GM21367 (cell line): ENCODE measurements around the gene HAP1.
"Not testable (repeated sequence)": the region's sequence is repeated elsewhere in the genome, so short reads cannot be mapped to it uniquely, and the experiment has no call there.

ENCODE experiments used
- ATAC-seq: cut with Tn5 transposase; IDR thresholded peaks from one replicate; pipeline ENCODE4 v1.9.1; 2021; ENCODE audit not compliant: unreplicated experiment

The HAP1 gene

DNA sequence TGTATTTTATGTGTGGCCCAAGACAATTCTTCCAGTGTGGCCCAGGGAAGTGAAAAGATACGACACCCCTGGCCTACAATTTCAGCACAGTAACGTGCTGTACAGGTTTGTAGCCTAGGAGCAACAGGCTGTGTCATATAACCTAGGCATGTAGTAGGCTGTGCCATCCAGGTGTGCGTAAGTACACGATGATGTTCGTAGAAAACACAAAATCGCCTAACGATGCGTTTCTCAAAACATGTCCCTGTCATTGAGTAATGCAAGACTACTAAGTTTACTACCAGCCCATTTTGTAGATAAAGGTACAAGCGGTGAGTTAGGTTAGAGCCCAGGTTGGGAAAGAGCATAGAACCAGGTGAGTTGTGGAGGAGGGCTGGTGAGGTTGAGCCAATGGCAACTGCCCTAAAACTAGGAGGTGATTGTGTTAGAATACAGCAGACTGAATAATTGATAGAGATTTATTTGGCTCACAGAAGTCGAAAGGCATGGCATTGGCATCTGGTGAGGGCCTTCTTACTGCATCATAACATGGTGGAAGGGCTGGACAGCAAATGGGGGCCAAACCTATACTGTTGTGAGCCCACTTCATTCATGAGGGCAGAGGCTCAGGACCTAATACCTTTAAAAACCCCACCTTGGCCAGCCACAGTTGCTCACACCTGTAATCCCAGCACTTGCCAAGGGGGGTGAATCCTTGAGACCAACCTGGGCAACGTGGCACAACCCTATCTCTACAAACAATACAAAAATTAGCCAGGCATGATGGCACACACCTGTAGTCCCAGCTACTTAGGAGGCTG, 41.5 kb downstream of the HAP1 start:
- no peak for ATAC-seq

DNA sequence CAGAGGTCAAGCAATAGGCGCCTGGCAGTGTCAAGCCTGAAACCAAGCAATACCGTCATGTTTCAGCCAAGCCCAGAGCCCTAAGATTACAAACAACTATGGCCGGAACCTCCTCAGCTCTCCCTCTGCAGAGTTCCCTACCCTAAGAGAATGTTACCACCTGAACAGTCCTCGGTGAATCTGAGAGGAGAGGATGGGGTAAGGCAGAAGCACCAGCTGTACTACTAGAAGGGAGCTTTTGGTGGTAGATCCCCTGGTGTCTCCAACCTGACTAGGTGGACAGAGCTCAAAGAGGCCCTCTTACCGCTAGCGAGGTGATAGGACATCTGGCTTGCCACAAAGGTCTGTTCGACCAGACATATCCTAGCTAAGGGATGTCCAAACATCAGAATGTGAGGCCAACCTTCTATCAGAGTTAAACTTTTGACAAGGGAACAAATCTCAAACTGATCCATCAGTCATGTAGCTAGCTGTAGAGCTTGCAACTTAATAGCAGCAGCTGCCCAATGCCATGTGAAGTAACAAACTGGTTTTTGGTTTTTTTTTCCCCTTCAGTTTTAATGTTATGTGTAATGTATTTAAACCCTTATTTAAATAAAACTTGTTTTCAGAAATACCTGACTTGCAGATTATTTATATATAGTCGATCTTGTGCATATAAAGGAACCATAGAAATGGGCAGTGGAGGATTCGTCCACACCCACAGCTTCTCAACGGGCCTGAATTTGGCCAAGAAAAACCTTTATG, 43.2 kb downstream of the HAP1 start:
- no peak for ATAC-seq

DNA sequence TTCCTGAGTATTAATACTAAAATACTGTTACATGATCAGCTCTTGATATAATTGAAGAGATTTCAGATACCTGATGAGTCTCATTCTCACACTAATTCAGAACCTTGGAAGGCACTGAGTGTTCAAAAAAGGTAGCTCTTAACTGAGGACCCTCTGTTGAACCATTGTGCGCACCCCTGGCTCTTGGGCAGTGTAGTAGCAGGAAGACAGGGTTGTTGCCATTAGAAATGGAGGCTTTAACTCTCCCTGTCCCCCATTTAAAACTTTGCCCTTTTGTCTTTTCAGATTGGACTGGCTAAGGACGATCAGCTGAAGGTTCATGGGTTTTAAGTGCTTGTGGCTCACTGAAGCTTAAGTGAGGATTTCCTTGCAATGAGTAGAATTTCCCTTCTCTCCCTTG, 43.9 kb downstream of the HAP1 start:
- ATAC-seq = no peak

DNA sequence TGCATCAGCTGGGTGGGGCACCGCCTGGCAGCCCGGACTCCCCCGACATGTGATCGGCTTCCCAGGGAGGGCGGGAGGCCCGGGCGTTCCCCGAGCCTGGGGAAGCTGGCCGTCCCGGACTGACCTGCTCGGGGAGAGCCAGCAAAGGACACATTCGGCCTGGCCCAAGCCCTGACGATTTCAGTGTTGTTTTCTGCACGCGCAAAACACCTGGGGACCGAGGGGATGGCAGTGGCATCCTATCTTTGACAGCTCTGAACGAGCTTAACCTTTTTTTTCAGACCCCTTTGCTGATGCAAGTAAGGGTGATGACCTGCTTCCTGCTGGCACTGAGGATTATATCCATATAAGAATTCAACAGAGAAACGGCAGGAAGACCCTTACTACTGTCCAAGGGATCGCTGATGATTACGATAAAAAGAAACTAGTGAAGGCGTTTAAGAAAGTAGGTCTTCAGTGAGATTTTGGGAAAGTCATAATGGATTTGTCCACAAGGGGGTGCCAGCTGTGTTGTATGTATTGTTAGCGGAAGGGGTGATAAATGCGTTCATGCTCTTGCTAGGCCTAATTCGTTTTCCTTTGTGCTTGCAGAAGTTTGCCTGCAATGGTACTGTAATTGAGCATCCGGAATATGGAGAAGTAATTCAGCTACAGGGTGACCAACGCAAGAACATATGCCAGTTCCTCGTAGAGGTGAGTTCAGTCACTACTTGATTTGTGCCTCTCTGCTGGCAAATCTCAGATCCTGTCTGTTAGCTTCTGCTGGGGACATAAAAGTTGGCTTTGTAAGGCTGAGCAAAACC, 44.7 kb downstream of the HAP1 start:
- ATAC-seq = no peak

DNA sequence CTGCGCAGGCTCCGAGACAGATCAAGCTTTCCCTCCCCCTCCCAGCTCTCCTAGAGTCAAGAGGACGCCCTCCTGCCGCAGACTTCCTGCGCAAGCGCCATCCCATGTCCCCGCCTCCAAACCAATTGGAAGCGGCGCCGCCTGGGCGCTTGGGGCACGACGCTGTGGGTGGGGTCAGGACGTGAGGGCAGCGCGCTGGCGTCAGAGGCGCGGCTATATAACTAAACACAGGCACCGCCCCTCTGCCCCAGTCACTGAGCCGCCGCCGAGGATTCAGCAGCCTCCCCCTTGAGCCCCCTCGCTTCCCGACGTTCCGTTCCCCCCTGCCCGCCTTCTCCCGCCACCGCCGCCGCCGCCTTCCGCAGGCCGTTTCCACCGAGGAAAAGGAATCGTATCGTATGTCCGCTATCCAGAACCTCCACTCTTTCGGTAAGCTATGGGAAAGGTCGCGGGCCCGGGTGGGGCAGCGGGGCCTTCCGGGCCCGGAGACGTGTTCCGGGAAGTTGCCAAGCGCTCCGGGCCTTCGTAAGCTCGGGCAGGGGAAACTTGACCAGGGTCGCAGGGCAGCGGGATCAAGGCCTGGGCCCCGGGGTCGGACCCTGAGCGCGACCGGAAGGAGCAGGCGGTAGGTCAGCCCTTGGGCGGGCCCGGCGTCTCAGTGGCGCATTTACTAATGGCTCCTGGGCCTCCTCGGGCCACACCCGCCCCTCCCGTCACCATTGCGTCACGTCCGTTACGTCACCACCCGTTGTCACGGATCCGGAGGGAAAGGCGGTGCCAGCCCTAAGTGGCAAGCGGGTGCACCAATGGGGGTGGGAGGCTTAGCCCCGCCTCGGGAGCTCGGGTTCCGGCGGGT, 45.6 kb downstream of the HAP1 start, which contains the start of gene EIF1:
TSS of gene EIF1 (plus strand) at position 245 of the 856 bp plus-strand sequence. CDS start at position 399, 154 bp downstream.
- peak; percentile 68 for ATAC-seq

DNA sequence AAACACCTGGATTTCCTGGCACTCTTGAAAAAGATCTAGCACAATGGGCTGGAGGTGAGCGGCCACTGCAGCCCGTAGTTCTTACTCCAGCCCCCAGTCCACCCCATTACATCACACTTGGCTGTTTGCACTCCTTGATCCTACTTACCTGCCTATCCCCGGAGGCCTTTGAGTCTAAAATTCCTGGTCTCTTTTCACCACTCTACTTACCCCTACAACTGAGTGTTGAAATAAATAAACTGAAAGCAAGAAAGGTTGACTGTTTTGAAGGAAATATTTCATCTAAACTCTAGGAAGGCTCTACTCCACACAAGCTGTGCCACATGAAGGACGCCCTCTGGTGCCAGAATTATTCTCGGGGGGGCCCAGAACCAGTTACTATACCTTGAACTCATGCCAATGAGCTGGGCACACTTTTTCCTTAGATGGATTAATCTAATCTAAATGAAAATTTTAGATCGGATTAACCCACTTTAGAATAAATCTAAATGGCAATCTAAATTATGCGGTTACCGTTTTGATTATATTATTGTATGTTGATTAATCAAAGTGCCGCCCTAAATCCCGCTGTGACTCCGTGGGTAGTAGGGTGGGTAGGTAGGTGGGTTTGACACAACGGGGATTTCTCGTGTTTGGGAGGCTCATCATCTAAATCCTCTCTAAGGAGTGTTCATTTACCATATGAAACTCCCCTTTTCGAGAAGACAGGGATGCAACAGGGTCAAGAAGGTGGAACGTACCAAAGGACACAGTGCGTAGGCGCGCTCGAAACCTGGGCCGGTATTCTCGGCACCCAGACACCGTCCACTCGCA, 46.4 kb downstream of the HAP1 start:
- no peak for ATAC-seq

DNA sequence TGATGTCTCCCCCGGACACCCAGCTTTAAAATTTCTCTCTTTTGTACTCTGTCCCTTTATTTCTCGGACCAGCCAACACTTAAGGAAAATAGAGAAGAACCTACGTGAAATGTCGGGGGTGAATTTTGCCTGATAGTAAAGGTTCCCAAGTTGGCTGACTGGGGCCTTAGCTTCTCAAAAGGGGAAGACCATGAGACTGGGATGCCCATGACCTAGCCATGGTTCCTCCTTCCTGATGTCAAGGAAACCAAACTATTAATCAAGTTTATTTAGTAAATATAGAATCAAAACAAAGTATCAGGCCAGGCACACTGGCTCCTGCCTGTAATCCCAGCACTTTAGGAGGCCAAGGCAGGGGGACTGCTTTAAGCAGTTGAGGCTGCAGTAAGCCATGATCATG, 48.2 kb downstream of the HAP1 start:
- ATAC-seq = no peak

DNA sequence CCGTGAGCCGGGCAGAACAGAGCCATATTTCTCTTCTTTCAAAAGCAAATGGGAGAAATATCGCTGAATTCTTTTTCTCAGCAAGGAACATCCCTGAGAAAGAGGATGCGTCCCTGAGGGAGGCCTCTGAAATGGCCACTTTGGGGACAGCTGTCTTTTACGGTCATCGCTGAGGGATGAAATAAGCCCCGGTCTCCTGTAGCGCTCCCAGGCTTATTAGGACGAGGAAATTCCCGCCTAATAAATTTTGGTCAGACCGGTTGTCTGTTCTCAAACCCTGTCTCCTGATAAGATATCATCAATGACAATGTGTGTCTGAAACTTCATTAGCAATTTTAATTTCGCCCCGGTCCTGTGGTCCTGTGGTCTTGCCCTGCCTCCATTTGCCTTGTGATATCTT, 48.7 kb downstream of the HAP1 start:
- not testable (repeated sequence) for ATAC-seq

DNA sequence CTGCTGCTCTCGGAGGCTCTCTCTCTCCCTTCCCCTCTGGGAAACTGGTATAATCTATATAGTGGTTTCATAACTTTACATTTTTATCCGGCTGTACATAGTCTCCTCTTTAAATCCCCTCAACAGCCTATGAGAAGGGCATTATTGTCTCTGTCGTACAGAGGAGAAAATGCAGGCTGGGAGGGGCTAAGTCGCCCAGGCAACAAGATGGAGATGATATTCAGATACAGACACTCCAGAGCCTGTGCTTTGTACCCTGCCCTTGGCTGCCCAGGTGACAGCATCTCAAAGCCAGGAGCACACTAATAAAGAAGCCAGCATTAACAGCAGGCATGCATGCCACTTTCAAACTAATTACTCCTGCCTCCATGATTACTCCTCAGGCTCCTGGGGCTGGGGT, 50.4 kb downstream of the HAP1 start:
- ATAC-seq = no peak

DNA sequence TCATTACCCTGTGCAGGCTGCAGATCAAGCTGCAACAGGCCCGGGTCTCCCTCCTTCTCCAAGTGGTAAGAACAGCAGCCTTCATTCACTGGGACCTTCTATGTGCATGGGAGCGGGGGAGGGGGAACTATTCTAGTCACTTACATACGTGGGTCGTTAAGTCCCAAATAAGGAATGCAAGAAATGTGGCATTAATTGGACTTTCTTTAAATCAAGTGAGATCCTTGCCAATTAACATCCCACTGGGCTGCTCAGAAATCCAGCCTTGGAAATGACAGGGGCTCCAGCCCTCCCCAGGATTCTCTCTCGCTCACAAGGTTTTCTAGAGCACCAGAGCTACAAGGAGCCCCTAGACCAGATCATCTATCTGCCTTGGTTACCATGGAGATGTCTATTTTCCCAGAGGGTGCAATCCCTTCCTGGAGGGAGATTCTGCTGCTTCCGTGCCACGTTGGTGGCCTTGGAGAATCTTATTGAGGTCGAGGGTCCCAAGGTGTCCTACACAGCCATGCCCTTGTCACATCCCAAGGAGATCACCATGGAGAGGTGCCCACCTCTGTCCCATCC, 50.9 kb downstream of the HAP1 start:
- no peak for ATAC-seq

DNA sequence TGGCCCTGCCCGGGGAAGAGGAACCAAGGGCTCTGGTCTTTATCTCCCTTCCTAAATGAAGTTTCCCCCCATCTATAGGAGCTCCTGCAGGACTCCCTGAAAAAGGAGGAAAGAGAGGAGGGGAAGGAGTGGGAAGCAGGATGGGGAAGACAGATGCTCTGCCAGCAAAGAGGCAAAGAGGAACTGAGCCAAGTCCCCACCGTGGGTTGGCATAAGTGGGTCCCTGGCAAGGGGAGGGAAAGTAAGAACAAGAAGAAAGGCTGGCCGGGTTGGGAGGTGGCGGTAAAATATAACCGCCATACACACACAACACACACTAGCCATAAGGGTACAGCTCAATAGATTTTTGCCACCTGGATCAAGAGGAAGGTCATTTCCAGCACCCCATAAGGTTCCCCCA, 51.8 kb downstream of the HAP1 start:
- no peak for ATAC-seq

DNA sequence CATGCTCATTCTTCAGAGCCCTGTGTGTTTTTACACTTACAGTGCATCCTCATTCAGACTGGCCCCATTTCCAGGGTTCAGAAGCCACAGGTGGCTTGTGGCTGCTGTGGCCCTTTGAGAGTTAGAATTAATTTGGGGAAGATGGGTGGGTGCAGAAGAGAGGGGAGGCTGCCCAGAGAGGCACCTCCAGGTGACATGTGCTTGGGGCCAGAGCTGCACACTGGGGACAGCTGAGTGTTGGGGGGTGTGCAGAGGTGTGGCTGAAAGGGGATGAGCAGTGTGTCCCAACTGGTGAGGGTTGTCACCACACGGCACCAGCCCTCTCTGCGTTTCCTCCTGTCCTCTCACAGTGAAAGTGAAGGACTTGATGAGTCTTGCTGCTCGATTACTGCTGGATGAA, 52.7 kb downstream of the HAP1 start:
- no peak for ATAC-seq

DNA sequence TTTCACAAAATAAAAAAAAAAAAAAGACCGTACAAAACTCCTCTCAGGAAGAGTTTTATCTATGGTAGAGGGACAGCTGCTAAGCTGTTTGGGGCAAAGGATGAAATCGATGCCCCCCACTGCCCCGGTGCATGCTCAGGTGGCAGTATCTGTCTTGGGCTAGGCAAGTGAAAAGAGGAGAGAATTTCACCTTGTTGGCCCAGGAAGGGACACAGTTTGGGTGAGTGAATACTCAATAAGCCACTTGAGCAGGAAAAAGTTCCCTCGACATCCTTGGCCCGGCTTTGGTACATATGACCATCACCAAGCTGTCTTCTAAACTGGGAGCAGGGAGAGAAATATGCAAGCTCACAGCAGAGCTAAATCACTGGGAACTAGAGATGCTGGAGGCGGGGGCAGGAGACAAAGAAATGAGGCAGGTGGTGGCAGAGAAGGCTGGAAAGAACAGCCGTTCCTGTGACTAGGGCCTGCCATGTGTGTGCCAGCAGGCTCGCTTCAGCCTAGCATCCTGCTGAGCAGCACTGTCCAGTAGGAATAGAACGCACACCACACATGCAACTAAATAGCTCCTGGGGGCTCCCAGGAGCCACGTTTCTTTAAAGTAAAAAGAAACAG, 53.9 kb downstream of the HAP1 start:
- no peak for ATAC-seq

DNA sequence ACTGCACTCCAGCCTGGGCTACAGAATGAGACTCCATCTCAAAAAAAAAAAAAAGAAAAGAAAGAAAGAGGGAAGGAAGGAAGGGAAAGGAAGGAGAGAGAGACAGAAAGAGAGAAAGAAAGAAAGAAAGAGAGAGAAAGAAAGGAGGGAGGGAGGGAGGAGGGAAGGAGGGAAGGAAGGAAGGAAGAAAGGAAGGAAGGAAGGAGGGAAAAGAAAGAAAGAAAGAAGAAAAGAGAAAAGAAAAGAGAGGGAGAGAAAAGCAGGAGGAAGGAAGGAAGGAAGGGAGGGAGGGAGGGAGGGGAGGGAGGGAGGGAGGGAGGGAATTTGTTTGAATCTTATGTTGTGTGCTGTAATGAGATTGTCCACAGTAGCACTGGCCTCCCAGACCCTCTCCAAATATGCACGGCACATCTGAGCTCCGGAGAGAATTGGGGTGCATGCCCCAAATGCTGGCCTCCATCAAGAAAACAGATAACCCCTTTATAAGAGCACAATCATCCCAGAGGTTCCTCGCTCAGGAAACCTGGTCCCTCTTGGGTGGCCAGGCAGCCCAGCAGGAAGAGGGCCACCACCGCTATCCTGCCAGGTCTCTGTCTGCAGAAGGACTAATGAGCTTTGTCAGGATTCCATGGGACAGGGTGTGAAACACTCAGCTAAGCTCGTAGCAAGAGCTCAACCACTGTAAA, 54.6 kb downstream of the HAP1 start:
- no peak for ATAC-seq

DNA sequence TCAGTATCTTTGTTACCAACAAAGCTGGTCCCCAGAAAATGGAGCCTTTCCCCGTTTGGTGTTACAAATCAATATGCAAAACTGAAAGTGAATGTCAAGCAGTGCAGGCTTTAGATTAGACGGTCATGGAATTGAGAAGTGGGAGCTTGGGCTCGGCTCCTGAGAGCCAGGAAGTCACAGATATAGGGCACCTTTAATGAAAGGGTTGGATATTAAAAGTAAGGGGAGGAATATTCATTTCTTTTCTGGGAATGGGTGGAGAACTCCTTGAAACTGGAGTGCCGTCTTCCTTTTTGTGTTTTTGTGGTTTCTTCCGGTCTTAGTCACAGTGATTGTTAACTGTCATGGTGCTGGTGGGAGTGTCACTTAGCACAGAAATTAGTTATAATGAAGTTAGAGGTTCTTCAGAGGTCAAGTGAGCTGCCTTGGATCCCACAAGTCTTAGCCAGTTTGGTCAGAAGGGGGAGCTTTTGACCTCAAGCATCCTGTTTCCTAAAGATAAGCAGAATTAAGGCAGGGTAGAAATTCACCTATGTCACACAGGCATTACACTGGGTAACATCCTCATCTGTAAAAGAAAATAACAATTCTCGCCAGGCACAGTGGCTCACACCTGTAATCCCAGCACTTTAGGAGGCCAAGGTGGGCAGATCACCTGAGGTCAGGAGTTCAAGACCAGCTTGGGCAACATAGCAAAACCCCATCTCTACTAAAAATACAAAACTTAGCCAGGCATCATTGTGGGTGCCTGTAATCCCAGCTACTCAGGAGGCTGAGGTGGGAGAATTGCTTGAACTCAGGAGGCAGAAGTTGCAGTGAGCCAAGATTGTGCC, 55.3 kb downstream of the HAP1 start:
- ATAC-seq = no peak

DNA sequence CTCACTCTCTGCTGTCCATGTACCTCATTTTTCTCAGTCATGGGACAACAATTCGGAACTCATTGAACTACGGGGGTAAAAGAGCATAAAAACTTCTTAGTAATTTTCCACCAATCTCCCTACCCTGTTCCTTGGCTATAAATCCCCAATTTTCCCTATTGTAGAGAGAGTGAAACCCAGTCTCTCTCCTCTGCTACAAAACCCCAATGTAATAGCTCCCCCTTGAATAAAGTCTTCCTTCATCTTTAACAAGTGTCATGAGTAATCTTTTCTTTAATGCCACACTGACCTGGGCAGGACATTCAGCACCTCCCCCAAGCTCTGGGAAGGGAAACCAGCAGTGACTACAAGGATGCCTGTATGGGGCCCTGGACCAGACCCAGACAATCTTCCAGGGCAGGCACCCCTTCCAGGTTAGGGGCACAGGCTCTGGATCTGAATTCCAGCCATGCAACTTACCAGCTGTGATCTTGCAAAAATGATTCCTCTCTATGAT, 56.0 kb downstream of the HAP1 start:
- ATAC-seq = no peak

DNA sequence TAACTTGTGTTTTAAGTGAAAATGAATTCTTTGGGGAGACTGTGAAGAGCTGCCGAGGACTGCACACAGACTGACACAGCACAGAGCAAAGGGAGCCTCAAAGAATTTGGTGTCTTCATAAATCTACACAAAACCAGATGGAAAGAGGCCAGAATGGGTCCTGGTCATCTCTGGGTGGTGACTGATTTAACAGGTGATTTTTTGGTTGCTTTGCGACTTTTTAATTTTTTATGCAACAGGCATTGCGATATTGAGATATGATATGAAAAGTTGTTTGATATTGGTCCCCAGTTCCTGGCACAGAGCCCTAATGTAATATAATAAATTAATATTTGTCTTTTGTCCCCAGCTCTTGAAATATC, 58.4 kb downstream of the HAP1 start:
- ATAC-seq = no peak
